ENCODE data around the gene SKIC8.

SKIC8 gene

DNA sequence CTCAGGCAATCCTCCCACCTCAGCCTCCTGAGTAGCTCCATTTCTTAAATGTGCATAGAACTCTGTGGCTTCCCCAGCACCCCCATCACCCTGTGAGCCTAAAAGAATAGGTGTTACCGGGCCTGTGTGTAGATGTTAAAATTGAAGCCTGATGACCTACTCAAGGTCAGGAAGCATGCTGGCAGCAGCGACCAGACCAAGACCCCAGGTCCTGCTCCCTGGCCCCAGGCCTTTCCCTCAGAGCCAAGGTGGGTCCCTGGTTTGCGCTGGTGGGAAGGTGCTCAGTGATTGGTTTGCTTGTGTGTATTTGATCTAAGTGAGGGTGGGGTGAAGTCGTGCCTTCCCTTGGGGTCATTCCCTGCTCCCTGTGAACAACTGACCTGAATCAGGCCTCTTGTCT lies 22.4 kb upstream of the SKIC8 start:
- DNase-seq, result no peak

DNA sequence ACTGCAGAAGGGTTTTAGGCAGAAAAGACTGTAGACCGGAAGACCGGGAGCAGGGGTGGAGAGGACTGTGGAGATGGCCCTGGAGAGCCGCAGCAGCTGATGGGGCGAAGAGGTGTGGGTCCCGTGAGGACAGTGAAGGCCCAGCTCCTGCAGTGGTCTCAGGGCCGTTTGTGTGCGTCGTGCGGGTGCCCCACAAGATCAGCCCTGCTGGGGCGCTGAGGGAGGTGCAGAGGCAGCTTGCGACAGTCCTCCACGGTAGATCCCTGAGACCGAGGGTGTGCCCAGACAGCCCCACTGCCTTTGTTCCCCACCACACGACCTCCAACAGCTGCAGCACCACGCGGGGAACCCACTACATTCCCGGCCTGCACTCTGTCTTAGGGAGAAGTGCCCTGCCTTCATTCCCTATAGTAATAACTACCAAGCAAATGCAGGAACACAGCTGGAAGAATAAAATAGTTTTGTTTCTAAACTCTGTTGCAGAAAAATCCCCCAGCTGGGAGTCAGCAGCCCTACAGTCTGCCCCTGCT lies 21.7 kb upstream of the SKIC8 start:
- DNase-seq, result no peak

DNA sequence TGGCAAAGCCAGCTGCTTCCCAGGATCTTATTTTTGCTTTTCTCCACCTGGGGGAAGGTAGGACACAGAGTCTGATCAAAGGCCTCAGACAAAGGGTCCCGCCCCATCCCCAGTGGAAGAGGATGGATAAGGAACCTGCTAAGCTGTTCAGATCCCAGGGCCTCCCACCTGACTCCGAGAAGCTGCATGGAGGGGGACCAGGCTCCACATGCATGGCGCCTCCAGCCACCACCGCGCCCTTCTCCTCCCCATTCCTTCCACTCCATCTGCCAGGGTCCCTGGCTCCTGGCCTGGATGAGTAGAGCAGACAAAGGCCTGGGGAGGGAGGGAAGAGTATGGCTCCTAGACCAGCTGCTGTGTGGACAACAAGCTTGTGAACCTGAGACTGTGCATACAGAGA lies 20.8 kb upstream of the SKIC8 start:
- DNase-seq, result no peak

DNA sequence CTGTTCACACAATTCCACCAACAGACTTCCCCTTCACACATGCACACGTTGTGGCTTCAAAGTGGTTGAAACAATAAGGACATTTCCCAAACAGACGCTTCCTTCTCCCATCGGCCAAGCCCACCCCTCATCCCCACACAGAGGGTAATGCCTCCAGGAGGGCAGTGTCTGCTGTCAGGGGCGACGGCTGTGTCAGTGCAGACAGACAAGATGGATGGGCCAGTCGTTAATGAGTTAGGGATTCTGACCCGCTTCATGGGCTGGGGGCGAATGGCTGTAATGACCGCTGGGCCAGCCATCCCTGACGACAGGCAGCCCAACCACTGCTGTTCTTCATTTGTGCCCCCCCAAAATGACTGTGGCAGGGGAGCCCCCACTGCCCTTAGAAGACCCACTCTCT lies 20.2 kb upstream of the SKIC8 start:
- no peak for DNase-seq

DNA sequence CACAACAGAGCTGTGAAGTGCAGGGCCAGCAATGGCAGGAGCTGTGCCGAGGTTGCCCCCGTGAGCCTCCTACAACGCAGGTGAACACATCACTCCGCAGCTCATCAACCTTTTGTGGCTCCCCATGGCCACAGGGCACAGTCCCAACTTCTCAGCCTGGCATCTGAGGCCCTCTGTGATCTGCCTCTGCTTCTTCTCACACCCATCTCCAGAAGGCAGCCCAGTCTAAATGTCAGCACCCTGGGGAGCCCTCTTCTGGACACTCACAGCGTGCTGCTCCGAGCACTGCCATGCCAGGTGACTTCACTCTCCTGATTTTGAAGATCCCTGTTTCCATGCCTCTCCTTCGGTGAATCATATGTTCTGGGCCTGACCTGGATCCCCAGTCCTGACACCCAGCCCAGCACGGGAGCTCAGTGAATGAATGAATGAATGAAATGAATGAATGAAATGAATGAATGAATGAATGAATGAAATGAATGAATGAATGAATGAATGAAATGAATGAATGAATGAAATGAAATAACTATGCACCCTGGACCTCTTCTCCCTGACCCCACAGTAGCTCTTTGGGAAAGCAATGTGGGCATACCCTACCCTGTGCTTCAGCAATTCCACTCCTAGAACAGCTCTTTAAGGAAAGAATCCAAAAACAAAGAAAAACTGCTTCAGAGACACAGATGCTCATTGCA lies 17.9 kb upstream of the SKIC8 start:
- DNase-seq, result no peak

GRCh38 chr15:78316283-78317083 lies 17.1 kb upstream of the SKIC8 start:
- DNase-seq, result no peak

- no peak for DNase-seq
Observed at GRCh38 chr15:78315686-78316282, 16.4 kb upstream of the SKIC8 start.

DNA sequence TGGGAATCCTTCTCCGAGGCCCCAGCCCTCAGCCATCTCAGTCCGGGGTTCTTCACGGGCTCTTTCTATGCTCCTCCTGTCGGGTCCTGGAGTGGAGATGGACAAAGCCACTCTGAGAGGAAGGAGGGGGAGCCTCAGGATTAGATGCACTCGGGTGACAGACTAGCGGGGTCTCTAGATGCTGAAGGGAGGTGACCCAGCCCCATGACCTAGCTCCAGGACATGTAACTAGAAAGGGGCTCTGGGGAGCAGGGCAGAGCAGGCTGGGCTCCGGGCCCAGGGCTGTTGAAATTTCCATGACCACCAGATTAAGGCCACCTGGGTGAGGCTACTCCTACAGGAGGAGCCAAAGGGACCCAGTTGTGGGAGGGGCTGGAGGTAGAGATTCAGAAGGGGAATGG lies 14.8 kb upstream of the SKIC8 start:
- no peak for DNase-seq

GRCh38 chr15:78313383-78313782 lies 14.0 kb upstream of the SKIC8 start:
- no peak for DNase-seq

DNA sequence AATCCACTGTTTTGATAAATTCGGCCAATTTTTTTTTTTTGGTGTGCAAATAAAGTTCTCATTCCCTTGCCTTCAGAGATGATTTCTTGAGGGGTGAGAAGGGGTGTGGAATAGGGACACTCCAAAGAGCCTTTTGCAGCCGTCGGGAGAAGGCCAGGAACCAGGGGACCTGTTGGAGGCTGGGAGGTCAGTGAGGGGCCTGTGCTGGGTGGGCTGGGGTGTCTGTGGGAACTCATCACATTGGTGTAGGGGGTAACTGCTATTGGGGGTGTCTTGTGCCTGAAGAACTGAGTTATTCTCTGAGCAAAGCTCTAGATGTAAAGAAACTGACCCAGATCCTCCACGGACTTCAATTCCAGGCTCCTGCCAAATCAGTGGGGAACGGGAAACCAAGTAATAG lies 13.5 kb upstream of the SKIC8 start:
- no peak for DNase-seq

DNA sequence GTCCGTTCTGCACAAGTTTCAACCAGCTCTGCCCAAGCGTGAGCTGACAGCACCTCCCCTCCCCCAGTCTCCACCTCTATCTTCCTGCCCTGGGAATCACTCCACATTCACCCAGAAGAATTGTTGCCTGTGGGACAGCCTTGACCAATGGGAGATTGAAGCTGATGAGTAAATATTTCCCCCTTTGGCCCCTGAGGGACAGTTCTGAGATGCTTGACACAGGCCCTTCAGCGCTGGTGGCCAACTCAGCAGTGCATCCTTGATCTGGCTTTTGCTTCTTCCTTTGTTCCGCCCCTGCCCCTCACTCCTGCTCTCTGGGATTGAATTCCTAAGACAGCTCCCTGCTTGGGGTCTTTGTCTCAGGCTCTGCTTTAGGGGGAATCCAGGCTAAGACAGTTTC lies 13.1 kb upstream of the SKIC8 start:
- DNase-seq, result no peak

- no peak for DNase-seq
Observed at GRCh38 chr15:78311292-78311691, 11.9 kb upstream of the SKIC8 start.

- peak; percentile 14 for DNase-seq
Observed at GRCh38 chr15:78308422-78309032, 9.1 kb upstream of the SKIC8 start.

DNA sequence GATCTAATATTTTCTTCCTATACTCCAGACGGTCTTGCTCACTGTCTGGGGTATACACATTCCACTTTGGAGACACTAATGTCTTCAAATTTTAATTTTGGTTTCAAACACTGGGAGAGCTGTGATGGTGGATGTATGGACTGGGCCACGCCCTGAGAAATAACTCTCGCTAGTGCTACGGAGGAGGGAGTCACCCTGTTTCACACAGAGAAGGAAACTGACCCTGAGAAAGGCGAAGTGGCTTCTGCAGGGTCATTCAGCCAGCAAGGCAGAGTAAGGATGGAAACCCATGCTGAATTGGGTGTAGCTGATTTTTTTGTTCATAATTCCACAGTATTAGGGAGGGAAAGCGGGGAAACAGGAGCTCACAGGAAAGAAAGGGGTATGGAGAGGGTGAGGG lies 8.6 kb upstream of the SKIC8 start:
- no peak for DNase-seq

DNA sequence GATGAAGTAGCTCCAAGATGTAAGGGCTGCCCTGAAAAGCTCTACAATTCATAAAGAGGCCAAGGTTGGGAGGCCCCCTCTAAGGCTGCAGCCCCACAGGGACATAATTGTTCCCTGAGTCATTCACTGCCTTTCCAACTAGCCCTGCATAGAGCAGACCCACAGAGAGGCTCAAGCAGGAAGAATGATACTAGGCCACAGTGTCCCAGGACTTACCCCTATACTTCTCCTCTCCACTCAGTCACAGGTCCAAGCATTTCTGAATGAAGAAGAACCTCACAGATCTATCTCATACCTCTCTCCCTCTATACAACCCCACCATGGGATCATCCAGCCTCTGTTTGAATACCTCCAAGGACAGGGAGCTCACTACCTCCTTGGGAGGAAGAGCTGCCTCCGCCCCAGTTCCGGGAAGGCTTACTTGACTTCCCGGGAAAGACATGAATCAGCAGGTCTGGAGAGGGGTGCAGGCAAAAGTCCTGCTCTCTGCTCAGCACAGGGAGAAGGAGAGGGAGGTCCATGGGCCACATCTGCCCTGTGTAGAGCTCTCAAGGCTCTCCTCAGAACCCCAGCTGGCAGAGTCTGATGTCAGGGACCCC lies 6.9 kb upstream of the SKIC8 start:
- no peak for DNase-seq

GRCh38 chr15:78304216-78305066 lies 5.0 kb upstream of the SKIC8 start:
- DNase-seq, result no peak

DNA sequence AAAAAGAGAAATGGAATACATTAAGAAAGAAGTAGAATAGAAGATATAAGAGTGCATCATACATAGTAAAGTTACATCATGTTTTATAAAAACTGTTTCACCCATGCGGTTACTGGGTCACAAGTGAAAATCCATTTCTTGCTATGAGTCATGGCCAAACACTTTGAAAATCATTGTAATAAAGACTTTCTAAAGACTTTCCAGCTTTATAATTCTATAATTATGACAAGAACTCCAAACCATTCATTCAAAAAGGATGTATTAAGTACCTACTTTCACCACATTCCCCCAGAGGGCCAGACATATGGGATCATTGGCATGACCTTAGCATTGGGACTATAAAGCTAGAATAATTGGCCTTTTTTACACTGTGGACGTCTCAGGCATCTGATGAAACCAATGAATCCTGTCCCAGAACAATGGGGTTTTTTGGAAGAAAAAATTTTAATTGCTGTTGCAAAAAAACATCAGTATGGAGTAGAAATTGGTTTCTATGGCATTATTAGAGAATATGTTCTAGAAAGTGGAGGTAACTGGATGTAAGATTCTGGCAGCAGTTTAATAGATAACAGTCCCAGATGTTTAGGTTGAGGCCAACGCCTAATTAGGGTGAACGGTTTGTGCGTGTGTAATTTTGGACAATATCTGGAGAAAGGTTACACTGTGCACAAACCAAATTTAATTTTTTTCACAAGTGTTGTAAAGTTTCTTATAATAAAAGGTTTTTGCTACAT lies 3.3 kb upstream of the SKIC8 start:
- DNase-seq, result no peak

GRCh38 chr15:78301828-78302227 lies 2.4 kb upstream of the SKIC8 start:
- DNase-seq, result no peak

DNA sequence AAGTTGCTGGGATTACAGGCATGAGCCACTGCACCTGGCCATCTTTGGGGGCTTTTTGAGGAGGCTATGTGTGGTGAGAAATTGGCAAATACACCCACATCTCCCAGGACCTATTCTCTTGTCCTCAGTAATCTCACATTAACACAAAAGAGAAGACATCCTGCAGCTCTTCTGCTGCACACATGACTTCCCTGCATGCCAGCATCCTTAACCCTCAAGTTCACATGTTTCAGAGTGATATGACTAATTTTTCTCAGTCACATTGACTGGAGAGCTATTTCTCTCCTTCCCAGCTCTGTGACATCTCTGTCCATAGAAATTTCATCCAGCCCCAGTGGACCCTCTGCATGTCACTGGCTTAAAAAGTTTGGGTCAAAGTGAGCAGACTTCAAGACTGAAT lies 1.9 kb upstream of the SKIC8 start:
- DNase-seq, result no peak

DNA sequence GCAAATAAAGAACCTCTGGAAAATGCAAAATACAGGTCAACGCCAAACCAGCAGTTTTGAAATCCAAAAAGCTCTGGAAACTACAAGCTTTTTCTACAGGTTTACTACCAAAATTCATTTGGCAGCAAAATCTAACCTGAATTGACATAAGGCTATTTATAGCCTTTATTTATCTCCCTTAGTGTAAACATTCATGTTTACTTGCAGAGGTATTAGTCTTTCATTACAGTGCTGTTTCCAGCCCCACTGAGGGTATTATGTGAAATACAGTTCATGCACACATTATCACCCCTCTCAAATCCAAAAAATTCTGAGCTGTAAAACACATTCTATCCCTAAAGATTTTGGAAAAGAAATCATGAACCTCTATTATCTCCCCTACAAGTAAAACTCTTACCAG lies 7.2 kb downstream of the SKIC8 start:
- no peak for DNase-seq

DNA sequence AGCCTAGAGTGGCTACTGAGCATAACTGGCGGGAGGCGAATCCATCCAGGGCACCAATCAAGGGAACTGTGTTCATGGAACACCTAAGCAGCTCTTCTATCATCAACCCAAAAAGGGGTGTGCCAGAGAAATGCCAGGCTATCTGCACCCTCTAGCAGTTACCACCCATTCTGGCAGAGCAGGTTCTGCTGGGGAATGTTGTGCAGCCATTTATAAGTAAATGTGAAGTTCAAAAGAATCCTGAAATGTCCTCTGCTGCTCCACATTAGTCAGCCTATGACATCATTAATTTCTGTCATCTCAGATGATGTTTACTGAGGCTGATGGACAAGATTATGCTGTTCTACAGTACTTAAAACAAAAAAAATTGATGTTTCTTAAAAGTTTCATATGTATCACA lies 7.7 kb downstream of the SKIC8 start:
- DNase-seq, result no peak

Data from T-helper 9 cell (primary cell).